K562 (cell line): ENCODE results near the gene SELENOI. TPM values are rescaled to one million over a fixed set of nuclear protein-coding genes. Genes with fewer than 3 reads are reported as not detected.

Experiments used
- CBFA2T3 ChIP-seq: fragments of 450-650 bp; IDR thresholded peaks from 2 replicates; pipeline ENCODE4 v1.6.1; 2017
- CXXC5 ChIP-seq: fragments of 250-450 bp; sonication (Bioruptor Pico); IDR thresholded peaks from 2 replicates; pipeline ENCODE4 v1.8.0; 2022; ENCODE audit warnings: inconsistent platforms, mild to moderate bottlenecking, moderate library complexity
- DLX4 ChIP-seq: fragments of 250-450 bp; sonication (Bioruptor Pico); IDR thresholded peaks from 2 replicates; pipeline ENCODE4 v1.6.1; 2021; ENCODE audit warnings: mild to moderate bottlenecking
- ERF ChIP-seq: fragments of 450-650 bp; formaldehyde crosslinking; IDR thresholded peaks from 2 replicates; pipeline ENCODE4 v1.4.0; 2020; ENCODE audit warnings: mild to moderate bottlenecking, mixed read lengths
- ETV5 ChIP-seq: sonication (generic); formaldehyde crosslinking; IDR thresholded peaks from 2 replicates; pipeline ENCODE4 v1.4.0; 2020; ENCODE audit warnings: low read depth, mild to moderate bottlenecking, missing genetic modification reagents
- FUS ChIP-seq: fragments of 200-400 bp; formaldehyde crosslinking; optimal IDR thresholded peaks from 2 replicates; pipeline ENCODE3; 2017; ENCODE audit warnings: low read depth, low read length
- GATAD2A ChIP-seq: fragments of 450-650 bp; IDR thresholded peaks from 2 replicates; pipeline ENCODE4 v1.6.1; 2017
- NONO ChIP-seq, 2 experiments: fragments of 200-400 bp in 1 of 2; fragments of 450-650 bp in 1 of 2; formaldehyde crosslinking in 1 of 2; IDR thresholded peaks; 2 replicates each; pipeline ENCODE4 v1.6.1; 2017; ENCODE audit warnings: low read depth in 2 of 2, mild to moderate bottlenecking in 2 of 2, moderate library complexity in 2 of 2, low read length in 1 of 2
- POLR2AphosphoS5 ChIP-seq: IDR thresholded peaks from 2 replicates; pipeline ENCODE4 v1.6.1; 2011; ENCODE audit warnings: mild to moderate bottlenecking, low read depth, low read length, moderate library complexity; ENCODE audit not compliant: control insufficient read depth, insufficient read depth
- SFPQ ChIP-seq: fragments of 200-400 bp; formaldehyde crosslinking; IDR thresholded peaks from 2 replicates; pipeline ENCODE4 v1.6.1; 2017; ENCODE audit warnings: mild to moderate bottlenecking, low read depth, low read length, moderate library complexity
- SMAD4 ChIP-seq: fragments of 250-450 bp; sonication (Bioruptor Pico); conservative IDR thresholded peaks from 2 replicates; pipeline ENCODE4 v1.8.0; 2021; ENCODE audit warnings: inconsistent platforms, mild to moderate bottlenecking, moderate library complexity
- SMARCE1 ChIP-seq: fragments of 450-650 bp; IDR thresholded peaks from 2 replicates; pipeline ENCODE4 v1.7.1; 2016; ENCODE audit warnings: mild to moderate bottlenecking
- SRSF9 ChIP-seq: fragments of 200-400 bp; formaldehyde crosslinking; IDR thresholded peaks from 2 replicates; pipeline ENCODE4 v1.6.1; 2017; ENCODE audit warnings: low read depth, low read length, borderline replicate concordance
- SUPT5H ChIP-seq: fragments of 450-650 bp; IDR thresholded peaks from 2 replicates; pipeline ENCODE4 v1.6.1; 2016
- ZNF121 ChIP-seq: sonication (generic); formaldehyde crosslinking; conservative IDR thresholded peaks from 2 replicates; pipeline ENCODE4 v1.8.0; 2022; ENCODE audit warnings: missing genetic modification reagents
- ZNF212 ChIP-seq: fragments of 450-650 bp; formaldehyde crosslinking; IDR thresholded peaks from 2 replicates; pipeline ENCODE4 v1.4.0; 2020; ENCODE audit warnings: mild to moderate bottlenecking
- ZNF274 ChIP-seq: IDR thresholded peaks from 2 replicates; pipeline ENCODE4 v1.6.1; 2011; ENCODE audit warnings: low read depth, mild to moderate bottlenecking, low read length, moderate library complexity, borderline replicate concordance
- ZNF398 ChIP-seq: fragments of 250-450 bp; sonication (Bioruptor Pico); IDR thresholded peaks from 2 replicates; pipeline ENCODE4 v1.8.0; 2021; ENCODE audit warnings: moderate library complexity, mild to moderate bottlenecking, inconsistent platforms
- ZNF518B ChIP-seq: fragments of 250-450 bp; sonication (Bioruptor Pico); IDR thresholded peaks from 2 replicates; pipeline ENCODE4 v1.5.0; 2021; ENCODE audit warnings: mild to moderate bottlenecking, moderate library complexity
- polyA plus RNA-seq, 8 experiments: library from polyadenylated mRNA; depleted of rRNA in 4 of 8; stranded (reverse) in 5 of 8; unstranded in 3 of 8; fragments of >200 nt; fragmentation: Nextera tagmentation in 2 of 8; fragmentation: Illumina TruSeq in 1 of 8; extraction: Ambion mirVana in 2 of 8; extraction: Trizol in 1 of 8; gene quantifications; 2 replicates each; pipeline versions ENCODE4 v1.2.1 to v1.2.3, GENCODE V29; 2011 to 2014; ENCODE audit warnings: inconsistent platforms in 1 of 8, missing spikeins in 1 of 8
- total RNA-seq, 7 experiments: library from RNA; depleted of rRNA in 6 of 7; stranded (reverse); fragments of >200 nt in 6 of 7; fragmentation: Illumina TruSeq in 2 of 7; extraction: Trizol in 2 of 7; gene quantifications; 2 replicates each; pipeline versions ENCODE4 v1.2.1 to v1.2.3, GENCODE V29; 2011 to 2021; ENCODE audit warnings: low replicate concordance in 1 of 7

The SELENOI gene
- total and polyA plus RNA-seq, 9 of the 15 experiments (the other 6 are each of a cell fraction or from before 2014, with no cell fraction given) = 9.6 to 46.9 (median 24.4) TPM

- TF ChIP-seq NONO (IDR thresholded peaks at IDR 0.05; ENCODE audit: low read depth in 2 of 2, low read length in 1 of 2) = no peak
- 0 out of 2 replicates have a peak, but pooled peaks have one; percentile 65 for TF ChIP-seq GATAD2A
- peak; percentile 65; the same call in 1 of the 2 replicates for TF ChIP-seq POLR2AphosphoS5
- no peak for TF ChIP-seq ZNF398 (CRISPR knock-in tag)
- TF ChIP-seq ZNF212 (CRISPR knock-in tag) = no peak
- no peak for TF ChIP-seq FUS
- no peak for TF ChIP-seq SRSF9
- peak; percentile 53; the same call in 1 of the 2 replicates for TF ChIP-seq CXXC5 (CRISPR knock-in tag)
- TF ChIP-seq SUPT5H = peak; percentile 46
- no peak for TF ChIP-seq ZNF518B (CRISPR knock-in tag)
- no peak for TF ChIP-seq ZNF121
- TF ChIP-seq ZNF274 = no peak
- TF ChIP-seq CBFA2T3 = peak; percentile 75
- no peak for TF ChIP-seq SMAD4 (CRISPR knock-in tag)
- TF ChIP-seq SFPQ = no peak
- no peak for TF ChIP-seq ETV5 (CRISPR knock-in tag)
- TF ChIP-seq DLX4 = no peak
- TF ChIP-seq SMARCE1 = peak; percentile 94
- no peak for TF ChIP-seq ERF (CRISPR knock-in tag)
Measured at GRCh38 chr2:26396734-26397298, 50.9 kb downstream of the SELENOI start (continued).
